Ovary (tissue), 3 donors: ENCODE results near the gene DISP2.

ENCODE experiments used
- POLR2A ChIP-seq: fragments of 450-650 bp; IDR thresholded peaks from one replicate; pipeline ENCODE4 v1.6.1; 2017; ENCODE audit warnings: antibody characterized with exemption, mild to moderate bottlenecking, moderate library complexity
- TF ChIP-seq, protein P1 (sequence below), 3 donors: fragments of 450-650 bp in 2 of 3; fragments of 200-600 bp in 1 of 3; IDR thresholded peaks; one replicate each; pipeline versions ENCODE4 v1.5.1 to v1.8.0; 2016 to 2022; ENCODE audit warnings: antibody characterized with exemption in 3 of 3, mild to moderate bottlenecking in 1 of 3
- donor health status: DM: no; HTN: no; CAD: no.

DNA sequence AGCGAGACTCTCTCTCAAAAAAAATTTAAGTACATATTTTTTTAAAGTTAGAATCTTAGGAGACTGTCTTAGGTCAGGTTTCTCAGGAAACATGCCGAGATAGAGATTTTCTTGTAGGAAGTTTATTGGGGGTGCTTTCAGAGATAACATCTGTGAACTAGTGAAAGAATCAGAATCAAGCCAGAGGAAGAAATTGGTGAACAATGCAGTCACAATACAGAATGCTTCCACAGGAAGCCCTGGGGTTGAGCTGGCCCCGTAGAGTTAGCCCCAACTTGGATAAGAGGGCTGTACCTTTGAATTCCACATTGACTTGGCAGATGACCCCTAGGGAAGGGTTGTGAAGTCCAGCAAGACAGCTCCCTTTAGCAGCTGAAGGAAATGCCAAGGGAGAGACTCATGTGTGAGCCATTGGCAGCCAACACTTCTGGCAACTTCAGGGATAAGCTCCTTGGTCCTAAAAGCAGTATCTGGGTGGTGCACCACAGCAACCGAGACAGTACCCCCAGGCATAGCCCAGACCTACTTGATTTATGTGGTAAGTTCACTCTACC is 43.2 kb upstream of the DISP2 start:
- no peak for TF ChIP-seq POLR2A
- TF ChIP-seq, protein P1, sequence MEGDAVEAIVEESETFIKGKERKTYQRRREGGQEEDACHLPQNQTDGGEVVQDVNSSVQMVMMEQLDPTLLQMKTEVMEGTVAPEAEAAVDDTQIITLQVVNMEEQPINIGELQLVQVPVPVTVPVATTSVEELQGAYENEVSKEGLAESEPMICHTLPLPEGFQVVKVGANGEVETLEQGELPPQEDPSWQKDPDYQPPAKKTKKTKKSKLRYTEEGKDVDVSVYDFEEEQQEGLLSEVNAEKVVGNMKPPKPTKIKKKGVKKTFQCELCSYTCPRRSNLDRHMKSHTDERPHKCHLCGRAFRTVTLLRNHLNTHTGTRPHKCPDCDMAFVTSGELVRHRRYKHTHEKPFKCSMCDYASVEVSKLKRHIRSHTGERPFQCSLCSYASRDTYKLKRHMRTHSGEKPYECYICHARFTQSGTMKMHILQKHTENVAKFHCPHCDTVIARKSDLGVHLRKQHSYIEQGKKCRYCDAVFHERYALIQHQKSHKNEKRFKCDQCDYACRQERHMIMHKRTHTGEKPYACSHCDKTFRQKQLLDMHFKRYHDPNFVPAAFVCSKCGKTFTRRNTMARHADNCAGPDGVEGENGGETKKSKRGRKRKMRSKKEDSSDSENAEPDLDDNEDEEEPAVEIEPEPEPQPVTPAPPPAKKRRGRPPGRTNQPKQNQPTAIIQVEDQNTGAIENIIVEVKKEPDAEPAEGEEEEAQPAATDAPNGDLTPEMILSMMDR (IDR thresholded peaks at IDR 0.05) = no peak
